Stimulated activated naive CD8-positive, alpha-beta T cell treated with anti-CD3 and anti-CD28 coated beads, Interleukin-15, Interleukin-2, amounts not matched to agents 100 ng/mL and 50 ng/mL, for 24 hours (primary cell): ENCODE measurements around the gene TOP3B.

Source experiments
- H3K27ac Mint-ChIP-seq: one replicate; pipeline ENCODE4 v1.8.0; 2021; ENCODE audit warnings: mild to moderate bottlenecking, mixed read lengths
- H3K27me3 Mint-ChIP-seq: one replicate; pipeline ENCODE4 v1.8.0; 2021; ENCODE audit warnings: mixed read lengths
- H3K36me3 Mint-ChIP-seq: one replicate; pipeline ENCODE4 v1.8.0; 2021; ENCODE audit warnings: low read depth, mixed read lengths
- H3K4me1 Mint-ChIP-seq: one replicate; pipeline ENCODE4 v1.8.0; 2021; ENCODE audit warnings: low read depth, mixed read lengths
- H3K4me3 Mint-ChIP-seq: one replicate; pipeline ENCODE4 v1.8.0; 2021; ENCODE audit warnings: mild to moderate bottlenecking, mixed read lengths
- H3K9me3 Mint-ChIP-seq: one replicate; pipeline ENCODE4 v1.8.0; 2021; ENCODE audit warnings: mixed read lengths

The TOP3B gene

GRCh38 chr22:22019659-22020424 is 37.3 kb upstream of the TOP3B start:
- Mint-ChIP-seq H3K9me3 (no peaks in the 10 kb centered on the region), H3K36me3 (no peaks in the 10 kb centered on the region), H3K27ac (no peak overlapping the region), H3K27me3 (peaks cover 5% of the 10 kb centered on the region), H3K4me3 (no peak overlapping the region), H3K4me1 (peaks cover 3% of the 10 kb centered on the region)

GRCh38 chr22:22018825-22019658 is 36.5 kb upstream of the TOP3B start:
- Mint-ChIP-seq H3K27me3 (peaks cover 5% of the 10 kb centered on the region), H3K4me1 (peaks cover 3% of the 10 kb centered on the region)

DNA sequence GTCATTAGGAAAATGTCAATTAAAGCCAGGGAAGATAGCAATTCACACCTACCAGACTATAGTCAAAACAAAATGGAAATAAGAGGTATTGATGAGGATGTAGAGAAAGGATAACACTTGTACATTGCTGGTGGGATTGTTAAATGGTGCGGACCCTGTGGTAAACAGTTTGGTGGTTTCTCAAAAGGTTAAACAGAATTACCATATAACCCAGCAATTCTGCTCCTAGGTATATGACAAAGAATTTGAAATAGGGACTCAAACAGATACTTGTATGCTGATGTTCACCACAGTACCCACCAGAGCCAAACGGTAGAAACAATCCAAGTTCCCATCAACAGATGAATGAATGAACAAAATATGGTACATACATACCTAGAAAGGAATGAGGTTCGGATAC is 33.0 kb upstream of the TOP3B start:
- no peaks in the 10 kb centered on the region for H3K4me1 Mint-ChIP-seq
- no peak overlapping the region for H3K27ac Mint-ChIP-seq
- H3K27me3 Mint-ChIP-seq = peaks cover 19% of the 10 kb centered on the region
- no peaks in the 10 kb centered on the region for H3K36me3 Mint-ChIP-seq
- H3K9me3 Mint-ChIP-seq = peaks cover 4% of the 10 kb centered on the region
- H3K4me3 Mint-ChIP-seq = no peak overlapping the region

More at GRCh38 chr22:22018825-22019658, 36.5 kb upstream of the TOP3B start:
- no peak overlapping the region for H3K4me3 Mint-ChIP-seq
- H3K27ac Mint-ChIP-seq = no peak overlapping the region
- no peaks in the 10 kb centered on the region for H3K9me3 Mint-ChIP-seq
- no peaks in the 10 kb centered on the region for H3K36me3 Mint-ChIP-seq

- Mint-ChIP-seq H3K27me3 (peaks cover 27% of the 10 kb centered on the region), H3K9me3 (peaks cover 4% of the 10 kb centered on the region), H3K27ac (no peak overlapping the region), H3K36me3 (no peaks in the 10 kb centered on the region), H3K4me3 (no peak overlapping the region), H3K4me1 (no peaks in the 10 kb centered on the region)
These were observed 31.7 kb upstream of the TOP3B start for GRCh38 chr22:22014285-22014659.

GRCh38 chr22:22013559-22014284 is 31.1 kb upstream of the TOP3B start:
- H3K4me1 Mint-ChIP-seq = no peaks in the 10 kb centered on the region
- H3K9me3 Mint-ChIP-seq = peaks cover 4% of the 10 kb centered on the region
- H3K27me3 Mint-ChIP-seq = peaks cover 32% of the 10 kb centered on the region
- H3K36me3 Mint-ChIP-seq = no peaks in the 10 kb centered on the region
- no peak overlapping the region for H3K27ac Mint-ChIP-seq
- H3K4me3 Mint-ChIP-seq = no peak overlapping the region

DNA sequence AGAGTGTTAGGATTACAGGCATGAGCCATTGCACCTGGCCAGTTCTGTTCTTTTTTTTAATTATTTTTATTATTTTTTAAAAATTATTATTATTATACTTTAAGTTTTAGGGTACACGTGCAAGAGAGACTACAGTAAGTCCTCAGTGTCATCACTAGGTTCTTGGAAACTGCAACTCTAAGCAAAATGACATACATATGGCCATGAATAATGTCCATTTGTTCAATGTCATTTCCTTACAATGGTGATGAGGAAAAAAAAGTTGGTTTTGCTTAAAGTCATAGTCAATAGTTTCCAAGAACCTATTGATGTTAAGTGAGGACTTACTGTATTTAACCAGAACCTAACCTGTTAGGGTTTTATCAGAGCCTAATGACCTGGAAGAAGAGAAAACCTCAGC is 29.4 kb upstream of the TOP3B start:
- no peak overlapping the region for H3K4me3 Mint-ChIP-seq
- no peak overlapping the region for H3K27ac Mint-ChIP-seq
- H3K27me3 Mint-ChIP-seq = peaks cover 33% of the 10 kb centered on the region
- H3K9me3 Mint-ChIP-seq = peaks cover 4% of the 10 kb centered on the region
- H3K36me3 Mint-ChIP-seq = no peaks in the 10 kb centered on the region
- H3K4me1 Mint-ChIP-seq = no peaks in the 10 kb centered on the region

- H3K4me1 Mint-ChIP-seq = no peaks in the 10 kb centered on the region
- H3K9me3 Mint-ChIP-seq = peaks cover 4% of the 10 kb centered on the region
- H3K27ac Mint-ChIP-seq = no peak overlapping the region
- H3K36me3 Mint-ChIP-seq = no peaks in the 10 kb centered on the region
- no peak overlapping the region for H3K4me3 Mint-ChIP-seq
- H3K27me3 Mint-ChIP-seq = peaks cover 28% of the 10 kb centered on the region
These were observed 27.8 kb upstream of the TOP3B start for GRCh38 chr22:22010358-22010757.

GRCh38 chr22:22009661-22010060 is 27.1 kb upstream of the TOP3B start:
- Mint-ChIP-seq H3K36me3 (no peaks in the 10 kb centered on the region), H3K9me3 (peaks cover 4% of the 10 kb centered on the region), H3K27me3 (peaks cover 28% of the 10 kb centered on the region), H3K4me3 (no peak overlapping the region), H3K4me1 (no peaks in the 10 kb centered on the region), H3K27ac (no peak overlapping the region)

DNA sequence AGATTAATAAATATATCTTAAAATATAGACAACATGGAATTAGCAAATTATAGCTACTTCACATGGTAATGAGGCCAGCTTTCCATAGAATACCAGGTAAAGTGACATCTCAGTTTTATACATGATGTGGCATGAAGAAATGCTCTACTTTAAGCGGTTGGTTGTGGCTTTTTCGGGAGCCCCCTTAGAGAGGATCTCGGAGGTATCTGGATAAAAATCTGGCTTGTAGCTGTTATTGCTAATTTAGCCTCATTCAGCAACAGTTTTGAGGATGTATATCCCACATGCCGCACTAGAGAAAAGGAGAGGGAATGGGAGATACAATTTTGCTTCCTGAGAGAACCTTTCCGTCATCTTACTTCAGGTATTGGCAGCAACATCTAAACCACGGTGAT is 24.0 kb upstream of the TOP3B start:
- H3K4me3 Mint-ChIP-seq = no peak overlapping the region
- no peak overlapping the region for H3K27ac Mint-ChIP-seq
- no peaks in the 10 kb centered on the region for H3K4me1 Mint-ChIP-seq
- peaks cover 19% of the 10 kb centered on the region for H3K27me3 Mint-ChIP-seq
- no peaks in the 10 kb centered on the region for H3K36me3 Mint-ChIP-seq
- H3K9me3 Mint-ChIP-seq = no peaks in the 10 kb centered on the region

- Mint-ChIP-seq H3K36me3 (no peaks in the 10 kb centered on the region), H3K4me3 (no peak overlapping the region), H3K4me1 (no peaks in the 10 kb centered on the region), H3K27ac (no peak overlapping the region), H3K9me3 (no peaks in the 10 kb centered on the region), H3K27me3 (peaks cover 24% of the 10 kb centered on the region)
These were observed 23.5 kb upstream of the TOP3B start for GRCh38 chr22:22005945-22006595.

- H3K27me3 Mint-ChIP-seq = peaks cover 12% of the 10 kb centered on the region
- H3K4me1 Mint-ChIP-seq = no peaks in the 10 kb centered on the region
- H3K4me3 Mint-ChIP-seq = no peak overlapping the region
- H3K36me3 Mint-ChIP-seq = no peaks in the 10 kb centered on the region
- H3K27ac Mint-ChIP-seq = no peak overlapping the region
- no peaks in the 10 kb centered on the region for H3K9me3 Mint-ChIP-seq
These were observed 20.6 kb upstream of the TOP3B start for GRCh38 chr22:22003233-22003632.

GRCh38 chr22:22002526-22003055 is 20.0 kb upstream of the TOP3B start:
- H3K36me3 Mint-ChIP-seq = no peaks in the 10 kb centered on the region

GRCh38 chr22:22001664-22002525 is 19.3 kb upstream of the TOP3B start:
- Mint-ChIP-seq H3K4me3 (no peak overlapping the region), H3K27ac (no peak overlapping the region), H3K27me3 (peaks cover 12% of the 10 kb centered on the region), H3K4me1 (no peaks in the 10 kb centered on the region), H3K36me3 (no peaks in the 10 kb centered on the region), H3K9me3 (no peaks in the 10 kb centered on the region)

More at GRCh38 chr22:22002526-22003055, 20.0 kb upstream of the TOP3B start:
- Mint-ChIP-seq H3K4me1 (no peaks in the 10 kb centered on the region), H3K9me3 (no peaks in the 10 kb centered on the region), H3K27ac (no peak overlapping the region), H3K27me3 (peaks cover 12% of the 10 kb centered on the region), H3K4me3 (no peak overlapping the region)
